HG03280 (cell line): ENCODE measurements around the gene HDAC4.

Experiments
- ATAC-seq: cut with Tn5 transposase; IDR thresholded peaks from one replicate; pipeline ENCODE4 v1.9.1; 2021; ENCODE audit warnings: mild to moderate bottlenecking, moderate library complexity; ENCODE audit not compliant: unreplicated experiment

HDAC4 gene

GRCh38 chr2:239137165-239137897 lies 263.5 kb downstream of the HDAC4 start:
- ATAC-seq = no peak

- no peak for ATAC-seq
Observed at GRCh38 chr2:239136762-239137161, 264.1 kb downstream of the HDAC4 start.

GRCh38 chr2:239136203-239136602 lies 264.6 kb downstream of the HDAC4 start:
- ATAC-seq = no peak

GRCh38 chr2:239135531-239135930 lies 265.3 kb downstream of the HDAC4 start:
- ATAC-seq = no peak

- no peak for ATAC-seq
Observed at GRCh38 chr2:239133945-239134570, 266.8 kb downstream of the HDAC4 start.

GRCh38 chr2:239132786-239133185 lies 268.0 kb downstream of the HDAC4 start:
- ATAC-seq = no peak

GRCh38 chr2:239132156-239132709 lies 268.6 kb downstream of the HDAC4 start:
- ATAC-seq = no peak

GRCh38 chr2:239131521-239131920 lies 269.3 kb downstream of the HDAC4 start:
- no peak for ATAC-seq

- no peak for ATAC-seq
Observed at GRCh38 chr2:239130786-239131325, 270.0 kb downstream of the HDAC4 start.

GRCh38 chr2:239130041-239130440 lies 270.8 kb downstream of the HDAC4 start:
- no peak for ATAC-seq

- no peak for ATAC-seq
Observed at GRCh38 chr2:239129147-239129920, 271.5 kb downstream of the HDAC4 start.

- no peak for ATAC-seq
Observed at GRCh38 chr2:239128706-239129105, 272.1 kb downstream of the HDAC4 start.

- ATAC-seq = no peak
Observed at GRCh38 chr2:239127513-239127912, 273.3 kb downstream of the HDAC4 start.

GRCh38 chr2:239125726-239126675 lies 274.8 kb downstream of the HDAC4 start:
- ATAC-seq = no peak

- no peak for ATAC-seq
Observed at GRCh38 chr2:239124152-239124899, 276.5 kb downstream of the HDAC4 start.

- ATAC-seq = no peak
Observed at GRCh38 chr2:239122421-239123110, 278.3 kb downstream of the HDAC4 start.

- ATAC-seq = no peak
Observed at GRCh38 chr2:239121600-239122012, 279.2 kb downstream of the HDAC4 start.

- ATAC-seq = no peak
Observed at GRCh38 chr2:239120664-239121063, 280.2 kb downstream of the HDAC4 start.
